Activated CD4-positive, alpha-beta T cell treated with anti-CD3 and anti-CD28 coated beads, Interleukin-2, amount 50 U/mL, for 16 hours (primary cell): ENCODE results near the gene ACOX3.
"Not testable (repeated sequence)": the region's sequence is repeated elsewhere in the genome, so short reads cannot be mapped to it uniquely, and the experiment has no call there.

Experiments used
- DNase-seq: peaks from one replicate; pipeline ENCODE4 v3.0.0-alpha.2; 2020

The ACOX3 gene

GRCh38 chr4:8428288-8429097 is 12.0 kb downstream of the ACOX3 start:
- DNase-seq: peak; percentile 91

- DNase-seq: peak; percentile 24
These were observed 12.7 kb downstream of the ACOX3 start for GRCh38 chr4:8427761-8428287.

DNA sequence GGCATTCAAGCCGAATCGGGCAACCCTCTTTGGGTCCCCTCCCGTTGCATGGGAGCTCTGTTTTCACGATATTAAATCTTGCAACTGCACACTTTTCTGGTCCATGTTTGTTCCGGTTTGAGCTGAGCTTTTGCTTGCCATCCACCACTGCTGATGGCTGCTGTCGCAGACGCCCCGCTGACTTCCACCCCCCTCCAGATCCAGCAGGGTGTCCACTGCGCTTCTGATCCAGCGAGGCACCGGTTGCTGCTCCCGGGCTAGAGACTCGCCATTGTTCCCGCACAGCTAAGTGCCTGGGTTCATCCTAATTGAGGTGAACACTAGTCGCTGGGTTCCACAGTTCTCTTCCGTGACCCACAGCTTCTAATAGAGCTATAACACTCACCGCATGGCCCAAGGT is 13.3 kb downstream of the ACOX3 start:
- no peak for DNase-seq

DNA sequence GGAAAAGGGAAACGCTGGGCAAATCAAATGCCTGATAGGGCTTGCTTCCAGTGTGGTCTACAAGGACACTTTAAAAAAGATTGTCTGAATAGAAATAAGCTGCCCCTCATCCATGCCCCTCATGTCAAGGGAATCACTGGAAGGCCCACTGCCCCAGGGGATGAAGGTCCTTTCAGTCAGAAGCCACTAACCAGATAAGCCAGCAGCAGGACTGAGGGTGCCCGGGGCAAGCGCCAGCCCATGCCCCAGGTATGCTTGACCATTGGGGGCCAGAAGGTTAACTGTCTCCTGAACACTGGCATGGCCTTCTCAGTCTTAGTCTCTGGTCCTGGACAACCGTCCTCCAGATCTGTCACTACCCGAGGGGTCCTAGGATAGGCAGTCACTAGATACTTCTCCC is 17.7 kb downstream of the ACOX3 start:
- DNase-seq: no peak

- no peak for DNase-seq
These were observed 18.2 kb downstream of the ACOX3 start for GRCh38 chr4:8422327-8422726.

- DNase-seq: not testable (repeated sequence)
These were observed 20.4 kb downstream of the ACOX3 start for GRCh38 chr4:8420151-8420550.

GRCh38 chr4:8419222-8420041 is 21.1 kb downstream of the ACOX3 start:
- peak; percentile 86 for DNase-seq

- DNase-seq: no peak
These were observed 23.4 kb downstream of the ACOX3 start for GRCh38 chr4:8417071-8417614.

GRCh38 chr4:8414377-8414776 is 26.1 kb downstream of the ACOX3 start:
- peak; percentile 86 for DNase-seq

DNA sequence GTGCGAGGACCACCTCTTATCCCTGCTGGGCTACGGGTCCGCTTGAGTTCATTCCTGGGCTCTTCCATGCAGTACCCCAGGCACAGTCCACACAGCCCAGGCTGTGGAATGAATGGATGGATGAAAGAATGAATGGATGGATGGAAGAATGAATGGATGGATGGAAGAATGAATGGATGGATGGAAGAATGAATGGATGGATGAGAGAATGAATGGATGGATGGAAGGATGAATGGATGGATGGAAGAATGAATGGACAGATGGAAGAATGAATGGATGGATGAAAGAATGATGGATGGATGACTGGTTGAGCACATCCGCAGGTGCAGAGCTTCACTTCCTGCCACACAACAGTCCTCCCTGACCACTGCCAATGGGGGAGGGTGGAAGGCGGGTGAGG is 28.2 kb downstream of the ACOX3 start:
- DNase-seq: no peak

GRCh38 chr4:8411351-8412180 is 29.0 kb downstream of the ACOX3 start:
- no peak for DNase-seq

DNA sequence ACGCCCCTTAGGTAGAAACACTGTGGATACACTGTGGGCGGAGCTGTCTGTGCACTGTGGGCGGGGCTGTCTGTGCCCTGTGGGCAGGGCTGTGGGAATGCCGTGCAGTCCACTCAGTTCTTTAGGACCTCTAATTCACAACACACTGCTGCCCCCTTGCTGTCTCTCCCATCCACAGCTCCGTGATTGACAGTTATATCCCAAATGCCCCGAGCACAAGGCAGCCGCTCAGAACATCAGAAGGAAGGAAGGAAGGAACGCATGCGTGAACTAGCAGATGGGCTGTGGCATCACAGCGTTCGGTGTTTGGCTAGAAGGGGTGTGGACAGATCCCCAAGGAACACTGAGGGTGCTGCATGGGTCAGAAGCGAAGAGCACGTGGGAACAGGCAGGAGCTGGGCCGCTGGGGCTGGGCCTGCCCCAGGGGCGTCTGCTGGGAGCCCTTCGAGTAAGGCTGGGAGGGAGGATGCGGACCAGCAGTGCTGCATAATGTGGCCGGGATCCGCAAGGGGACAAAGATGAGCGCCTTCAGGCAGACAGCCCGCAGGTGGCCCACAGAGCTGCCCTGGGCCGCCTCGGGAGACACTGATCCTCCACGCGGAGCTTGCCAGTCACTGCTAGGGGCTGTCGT is 29.8 kb downstream of the ACOX3 start:
- no peak for DNase-seq

DNA sequence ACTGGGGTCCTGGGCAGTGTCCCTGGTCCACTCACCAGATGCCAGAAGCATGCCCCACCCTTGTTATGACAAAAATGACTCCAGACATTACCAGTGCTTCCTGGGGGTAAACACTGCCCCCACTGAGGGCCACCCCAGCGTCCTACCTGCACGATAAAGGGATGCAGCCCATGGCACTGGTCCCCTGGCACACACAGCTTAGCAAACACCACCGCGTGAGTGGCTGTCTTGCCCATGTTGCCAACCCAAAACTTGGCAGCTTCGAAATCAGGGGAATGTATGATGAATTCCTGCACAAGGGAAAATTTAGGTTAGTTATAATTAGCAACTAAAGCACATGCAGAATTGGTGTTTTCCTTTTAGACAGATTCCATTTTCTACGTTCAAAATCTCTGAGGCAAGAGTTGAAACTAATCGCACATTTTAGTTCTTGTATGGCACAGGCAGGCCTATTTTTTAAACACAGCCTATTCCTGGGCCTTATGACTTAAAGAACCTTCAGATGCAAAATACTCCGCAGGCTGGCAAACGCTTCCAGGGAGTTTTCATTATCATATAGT is 30.4 kb downstream of the ACOX3 start:
- DNase-seq: no peak

DNA sequence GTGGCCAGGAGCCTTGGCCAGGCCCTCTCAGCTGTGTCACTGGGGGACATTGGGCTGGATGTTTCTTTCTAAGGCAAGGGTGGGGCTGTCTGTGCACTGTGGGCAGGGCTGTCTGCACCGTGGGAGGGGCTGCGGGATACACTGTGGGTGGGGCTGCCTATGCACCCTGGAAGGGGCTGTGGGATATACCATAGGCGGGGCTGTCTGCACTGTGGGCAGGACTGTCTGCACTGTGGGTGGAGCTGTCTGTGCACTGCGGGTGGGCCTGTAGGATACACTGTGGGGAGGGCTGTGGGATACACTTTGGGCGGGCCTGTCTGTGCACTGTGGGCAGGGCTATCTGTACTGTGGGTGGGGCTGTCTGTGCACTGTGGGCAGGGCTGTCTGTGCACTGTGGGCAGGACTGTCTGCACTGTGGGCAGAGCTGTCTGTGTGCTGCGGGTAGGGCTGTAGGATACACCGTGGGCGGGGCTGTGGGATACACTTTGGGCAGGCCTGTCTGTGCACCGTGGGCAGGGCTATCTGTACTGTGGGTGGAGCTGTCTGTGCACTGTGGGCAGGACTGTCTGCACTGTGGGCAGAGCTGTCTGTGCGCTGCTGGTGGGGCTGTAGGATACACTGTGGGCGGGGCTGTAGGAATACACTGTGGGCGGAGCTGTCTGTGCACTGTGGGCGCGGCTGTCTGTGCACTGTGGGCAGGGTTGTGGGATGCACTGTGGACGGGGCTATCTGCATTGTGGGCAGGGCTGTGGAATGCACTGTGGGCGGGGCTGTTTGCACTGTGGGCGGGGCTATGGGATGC is 31.1 kb downstream of the ACOX3 start:
- peak; percentile 81 for DNase-seq

GRCh38 chr4:8407756-8408155 is 32.8 kb downstream of the ACOX3 start:
- no peak for DNase-seq

GRCh38 chr4:8407316-8407715 is 33.2 kb downstream of the ACOX3 start:
- no peak for DNase-seq

GRCh38 chr4:8406887-8407286 is 33.6 kb downstream of the ACOX3 start:
- DNase-seq: not testable (repeated sequence)

- no peak for DNase-seq
These were observed 35.0 kb downstream of the ACOX3 start for GRCh38 chr4:8405516-8405875.

DNA sequence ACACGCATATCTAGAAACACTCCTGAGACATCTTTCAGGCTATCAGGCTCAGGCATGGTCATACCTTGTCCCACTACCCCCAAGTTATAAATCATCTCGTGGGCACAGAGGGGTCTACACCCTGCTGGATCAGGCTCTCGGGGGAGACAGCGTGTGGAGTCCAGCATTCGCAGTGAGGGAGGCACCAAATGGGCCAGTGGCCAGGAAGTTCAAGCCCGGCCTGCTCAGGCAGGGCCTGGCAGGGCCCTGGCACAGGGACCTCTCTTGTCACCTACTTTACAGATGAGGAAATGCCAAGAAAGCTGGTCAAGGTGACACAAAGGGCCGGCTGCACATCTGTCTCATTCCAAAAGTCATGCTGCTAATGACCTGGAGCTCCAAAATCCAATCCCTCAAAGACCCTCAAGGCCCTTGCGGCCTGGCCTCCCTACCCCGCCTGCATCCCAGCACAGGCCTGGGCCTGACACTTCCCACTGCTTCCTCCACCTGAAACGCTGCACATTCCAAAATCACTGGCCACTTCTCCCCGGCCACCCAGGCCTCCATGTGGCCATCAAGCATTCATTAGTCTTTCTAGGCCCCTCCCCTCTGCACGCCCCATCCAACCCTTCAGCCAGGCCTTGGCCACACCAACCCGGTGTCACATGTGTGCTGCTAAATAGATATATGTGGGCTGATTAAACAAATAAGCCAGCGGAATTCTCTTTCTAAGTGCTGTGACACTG is 35.6 kb downstream of the ACOX3 start:
- DNase-seq: no peak

GRCh38 chr4:8403976-8404375 is 36.5 kb downstream of the ACOX3 start:
- no peak for DNase-seq
